Trophoblast cell (in vitro differentiated cells and primary cell): ENCODE results near the gene PADI4.

ENCODE experiments used
- DNase-seq, 2 donors: peaks; one replicate each; pipeline ENCODE4 v3.0.0-alpha.2; 2016
- H2AFZ ChIP-seq: 2 replicates; pipeline ENCODE4 v1.6.1; 2013; ENCODE audit warnings: low read length, moderate library complexity, mild to moderate bottlenecking; ENCODE audit not compliant: insufficient read depth, poor library complexity
- H2AK5ac ChIP-seq: 2 replicates; pipeline ENCODE4 v1.6.1; 2013; ENCODE audit warnings: mild to moderate bottlenecking, low read length
- H2BK120ac ChIP-seq: 2 replicates; pipeline ENCODE4 v1.6.1; 2013; ENCODE audit warnings: low read length, mild to moderate bottlenecking, moderate library complexity; ENCODE audit not compliant: insufficient read depth, poor library complexity
- H2BK12ac ChIP-seq: 2 replicates; pipeline ENCODE4 v1.6.1; 2013; ENCODE audit warnings: mild to moderate bottlenecking, low read length, moderate library complexity
- H2BK5ac ChIP-seq: 2 replicates; pipeline ENCODE4 v1.6.1; 2013; ENCODE audit warnings: low read length, low read depth, moderate library complexity, mild to moderate bottlenecking; ENCODE audit not compliant: poor library complexity
- H3K14ac ChIP-seq: 2 replicates; pipeline ENCODE4 v1.6.1; 2013; ENCODE audit warnings: mild to moderate bottlenecking, low read length
- H3K18ac ChIP-seq: 2 replicates; pipeline ENCODE4 v1.6.1; 2013; ENCODE audit warnings: mild to moderate bottlenecking, low read length
- H3K23ac ChIP-seq: 2 replicates; pipeline ENCODE4 v1.6.1; 2013; ENCODE audit warnings: low read length
- H3K27ac ChIP-seq: 2 replicates; pipeline ENCODE4 v1.5.1; 2013; ENCODE audit warnings: low read depth, mild to moderate bottlenecking, inconsistent platforms, low read length, moderate library complexity
- H3K27me3 ChIP-seq: 2 replicates; pipeline ENCODE4 v1.6.1; 2013; ENCODE audit warnings: inconsistent platforms, mild to moderate bottlenecking, low read length, moderate library complexity; ENCODE audit not compliant: insufficient read depth
- H3K36me3 ChIP-seq, 2 experiments: 1 replicate in 1 of 2; 2 replicates in 1 of 2; pipeline ENCODE4 v1.6.1; 2013; ENCODE audit warnings: low read length in 2 of 2, mild to moderate bottlenecking in 2 of 2, moderate library complexity in 1 of 2; ENCODE audit not compliant: insufficient read depth in 2 of 2, control insufficient read depth in 1 of 2
- H3K4ac ChIP-seq: 2 replicates; pipeline ENCODE4 v1.6.1; 2013; ENCODE audit warnings: low read depth, mild to moderate bottlenecking, low read length, moderate library complexity
- H3K4me1 ChIP-seq, 2 experiments: 1 replicate in 1 of 2; 2 replicates in 1 of 2; pipeline ENCODE4 v1.6.1; 2013; ENCODE audit warnings: low read length in 2 of 2, mild to moderate bottlenecking in 2 of 2, moderate library complexity in 1 of 2; ENCODE audit not compliant: insufficient read depth in 2 of 2, control insufficient read depth in 1 of 2
- H3K4me2 ChIP-seq: 2 replicates; pipeline ENCODE4 v1.6.1; 2013; ENCODE audit warnings: inconsistent platforms, mild to moderate bottlenecking, low read length, moderate library complexity
- H3K4me3 ChIP-seq: 2 replicates; pipeline ENCODE4 v1.5.1; 2013; ENCODE audit warnings: mild to moderate bottlenecking, low read depth, low read length, inconsistent platforms
- H3K79me1 ChIP-seq: one replicate; pipeline ENCODE4 v1.6.1; 2013; ENCODE audit warnings: low read length
- H3K79me2 ChIP-seq: 2 replicates; pipeline ENCODE4 v1.6.1; 2013; ENCODE audit warnings: low read length, mild to moderate bottlenecking; ENCODE audit not compliant: control insufficient read depth, insufficient read depth, poor library complexity
- H3K9ac ChIP-seq: 2 replicates; pipeline ENCODE4 v1.6.1; 2013; ENCODE audit warnings: mild to moderate bottlenecking, low read length
- H3K9me3 ChIP-seq: 2 replicates; pipeline ENCODE4 v1.6.1; 2013; ENCODE audit warnings: low read depth, mild to moderate bottlenecking, control low read depth, inconsistent platforms, low read length; ENCODE audit not compliant: insufficient read depth
- H4K12ac ChIP-seq: 2 replicates; pipeline ENCODE4 v1.6.1; 2013; ENCODE audit warnings: low read depth, mild to moderate bottlenecking, low read length, moderate library complexity
- H4K8ac ChIP-seq: 2 replicates; pipeline ENCODE4 v1.6.1; 2013; ENCODE audit warnings: low read depth, mild to moderate bottlenecking, low read length, moderate library complexity
- H4K91ac ChIP-seq: one replicate; pipeline ENCODE4 v1.6.1; 2013; ENCODE audit warnings: low read depth, mild to moderate bottlenecking, low read length, moderate library complexity
- WGBS: extraction: QIAGEN DNeasy Blood & Tissue Kit; methylation state at CpG from one replicate; pipeline ENCODE4 v1.1.7; 2013; ENCODE audit warnings: missing lambda C conversion rate; ENCODE audit not compliant: insufficient read length, insufficient coverage; ENCODE audit errors: extremely low coverage; 5-methylcytosine and 5-hydroxymethylcytosine counted together

PADI4 gene

GRCh38 chr1:17313530-17314309, 5.7 kb downstream of the PADI4 start:
- Histone ChIP-seq H3K23ac (no peak overlapping the region), H2BK120ac (no peak overlapping the region), H3K4ac (no peak overlapping the region), H2BK5ac (no peak overlapping the region), H4K91ac (no peak overlapping the region), H2BK12ac (no peak overlapping the region), H3K79me1 (no peaks in the 10 kb centered on the region), H3K4me2 (no peak overlapping the region), H3K9ac (no peak overlapping the region), H3K27ac (no peak overlapping the region), H3K79me2 (no peaks in the 10 kb centered on the region), H3K18ac (no peak overlapping the region), H3K4me3 (no peak overlapping the region), H2AK5ac (no peak overlapping the region), H3K9me3 (no peaks in the 10 kb centered on the region), H3K4me1 (peaks cover 0 to 2% of the 10 kb centered on the region in 2 experiments), H2AFZ (no peak overlapping the region), H4K12ac (no peak overlapping the region), H3K14ac (no peak overlapping the region), H3K36me3 (no peaks in the 10 kb centered on the region), H3K27me3 (no peaks in the 10 kb centered on the region), H4K8ac (no peak overlapping the region)
- WGBS: no CpG with 5 or more reads among the region's 9 CpGs
- peak; percentile 17 to 37 for DNase-seq

- Histone ChIP-seq H3K4me2 (no peak overlapping the region), H2AFZ (no peak overlapping the region), H3K27ac (no peak overlapping the region), H3K9me3 (peaks cover under 1% of the 10 kb centered on the region), H3K79me2 (no peaks in the 10 kb centered on the region), H3K4me3 (no peak overlapping the region), H2BK5ac (no peak overlapping the region), H3K18ac (no peak overlapping the region), H4K12ac (no peak overlapping the region), H2AK5ac (no peak overlapping the region), H3K14ac (no peak overlapping the region), H3K23ac (no peak overlapping the region), H3K79me1 (no peaks in the 10 kb centered on the region), H3K4ac (no peak overlapping the region), H2BK12ac (no peak overlapping the region), H3K36me3 (no peaks in the 10 kb centered on the region), H3K9ac (no peak overlapping the region), H4K8ac (no peak overlapping the region), H2BK120ac (no peak overlapping the region), H3K4me1 (peaks cover 0 to 2% of the 10 kb centered on the region in 2 experiments), H4K91ac (no peak overlapping the region), H3K27me3 (no peaks in the 10 kb centered on the region)
- WGBS: no CpG with 5 or more reads among the region's 9 CpGs
- DNase-seq: no peak
Observed at GRCh38 chr1:17314491-17314971, 6.5 kb downstream of the PADI4 start.

- no peak overlapping the region for H3K14ac ChIP-seq
- H4K8ac ChIP-seq: no peak overlapping the region
- peaks cover 2% of the 10 kb centered on the region for H3K9me3 ChIP-seq
- H4K12ac ChIP-seq: no peak overlapping the region
- no peak overlapping the region for H4K91ac ChIP-seq
- DNase-seq: peak; percentile 62
- no CpG with 5 or more reads among the region's 7 CpGs for WGBS
- H3K4me2 ChIP-seq: no peak overlapping the region
- H3K79me1 ChIP-seq: no peaks in the 10 kb centered on the region
- no peaks in the 10 kb centered on the region for H3K27me3 ChIP-seq
- no peak overlapping the region for H3K18ac ChIP-seq
- no peak overlapping the region for H2BK120ac ChIP-seq
- H2BK12ac ChIP-seq: no peak overlapping the region
- no peak overlapping the region for H2AK5ac ChIP-seq
- no peak overlapping the region for H2AFZ ChIP-seq
- H3K27ac ChIP-seq: no peak overlapping the region
- H3K79me2 ChIP-seq: no peaks in the 10 kb centered on the region
- no peak overlapping the region for H2BK5ac ChIP-seq
- no peak overlapping the region for H3K4ac ChIP-seq
- no peak overlapping the region for H3K9ac ChIP-seq
- H3K4me1 ChIP-seq: peaks cover 0 to 2% of the 10 kb centered on the region in 2 experiments
- no peaks in the 10 kb centered on the region for H3K36me3 ChIP-seq
- no peak overlapping the region for H3K4me3 ChIP-seq
- H3K23ac ChIP-seq: no peak overlapping the region
Observed at GRCh38 chr1:17315542-17316130, 7.6 kb downstream of the PADI4 start.

- Histone ChIP-seq H2BK12ac (no peak overlapping the region), H3K36me3 (no peaks in the 10 kb centered on the region), H3K14ac (no peak overlapping the region), H4K91ac (no peak overlapping the region), H3K4me3 (no peak overlapping the region), H3K4me2 (no peak overlapping the region), H3K4me1 (peaks cover 0 to 2% of the 10 kb centered on the region in 2 experiments), H4K8ac (no peak overlapping the region), H3K9me3 (peaks cover 2% of the 10 kb centered on the region), H3K79me1 (no peaks in the 10 kb centered on the region), H2BK120ac (no peak overlapping the region), H4K12ac (no peak overlapping the region), H3K4ac (no peak overlapping the region), H3K18ac (no peak overlapping the region), H3K79me2 (no peaks in the 10 kb centered on the region), H3K27ac (no peak overlapping the region), H3K9ac (no peak overlapping the region), H3K27me3 (no peaks in the 10 kb centered on the region), H2AFZ (no peak overlapping the region), H3K23ac (no peak overlapping the region), H2BK5ac (no peak overlapping the region), H2AK5ac (no peak overlapping the region)
- no CpG with 5 or more reads among the region's 9 CpGs for WGBS
- no peak for DNase-seq
Observed at GRCh38 chr1:17316704-17317103, 8.7 kb downstream of the PADI4 start.
